Measurements from ENCODE around the gene DLGAP1.

The DLGAP1 gene

DNA sequence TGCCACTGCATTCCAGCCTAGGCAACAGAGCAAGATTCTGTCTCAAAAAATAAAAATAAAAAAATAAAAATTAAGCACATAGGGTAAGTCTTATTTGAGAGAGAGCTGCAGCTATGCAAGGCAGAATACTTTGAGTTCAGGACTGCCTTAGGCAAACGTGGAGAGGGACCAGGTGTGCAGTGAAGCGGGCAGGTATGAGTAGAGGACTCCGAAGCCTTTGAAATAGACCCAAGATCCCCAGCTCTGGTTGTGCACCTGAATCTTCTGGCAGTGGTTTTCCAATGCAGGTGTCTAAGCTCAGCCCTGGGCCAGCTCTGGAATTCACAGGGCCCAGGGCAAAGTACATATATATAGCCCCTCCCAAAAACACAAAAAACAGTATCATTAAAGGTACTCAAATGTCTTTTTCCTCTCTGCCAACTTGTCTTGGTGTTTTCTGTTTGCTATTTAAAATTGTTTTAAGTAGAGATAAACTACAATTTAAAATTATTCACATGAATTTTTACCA, 983.9 kb downstream of the DLGAP1 start:
- TF ChIP-seq, protein P1, sequence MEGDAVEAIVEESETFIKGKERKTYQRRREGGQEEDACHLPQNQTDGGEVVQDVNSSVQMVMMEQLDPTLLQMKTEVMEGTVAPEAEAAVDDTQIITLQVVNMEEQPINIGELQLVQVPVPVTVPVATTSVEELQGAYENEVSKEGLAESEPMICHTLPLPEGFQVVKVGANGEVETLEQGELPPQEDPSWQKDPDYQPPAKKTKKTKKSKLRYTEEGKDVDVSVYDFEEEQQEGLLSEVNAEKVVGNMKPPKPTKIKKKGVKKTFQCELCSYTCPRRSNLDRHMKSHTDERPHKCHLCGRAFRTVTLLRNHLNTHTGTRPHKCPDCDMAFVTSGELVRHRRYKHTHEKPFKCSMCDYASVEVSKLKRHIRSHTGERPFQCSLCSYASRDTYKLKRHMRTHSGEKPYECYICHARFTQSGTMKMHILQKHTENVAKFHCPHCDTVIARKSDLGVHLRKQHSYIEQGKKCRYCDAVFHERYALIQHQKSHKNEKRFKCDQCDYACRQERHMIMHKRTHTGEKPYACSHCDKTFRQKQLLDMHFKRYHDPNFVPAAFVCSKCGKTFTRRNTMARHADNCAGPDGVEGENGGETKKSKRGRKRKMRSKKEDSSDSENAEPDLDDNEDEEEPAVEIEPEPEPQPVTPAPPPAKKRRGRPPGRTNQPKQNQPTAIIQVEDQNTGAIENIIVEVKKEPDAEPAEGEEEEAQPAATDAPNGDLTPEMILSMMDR (IDR thresholded peaks at IDR 0.05; ENCODE audit: insufficient read depth, low read depth, low read length, missing control alignments), result no peak
- no peak overlapping the region for H3K4me3 ChIP-seq (ENCODE audit: low read depth, low read length)
- DNase-seq (ENCODE audit: low read depth), result no peak

DNA sequence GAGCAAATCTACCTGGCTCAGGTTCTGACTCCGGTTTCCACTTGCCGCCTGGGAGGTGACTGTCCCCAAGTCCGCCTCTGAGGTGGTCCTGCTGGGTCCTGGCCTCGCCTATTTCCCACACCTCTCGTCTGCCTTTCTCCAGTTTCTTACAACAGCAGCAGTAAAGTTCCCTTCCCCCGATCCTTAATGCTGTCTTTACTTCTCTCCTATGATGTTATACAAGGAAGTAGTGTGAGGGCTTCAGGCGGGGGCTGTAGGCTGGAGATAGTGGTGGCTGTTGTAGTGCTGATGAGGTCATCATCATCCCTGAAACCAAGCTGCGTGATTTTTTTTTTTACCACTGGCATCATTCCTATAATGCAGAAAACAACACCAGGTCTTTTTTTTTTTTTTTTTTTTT, 986.3 kb downstream of the DLGAP1 start:
- TF ChIP-seq, protein P1 (IDR thresholded peaks at IDR 0.05; ENCODE audit: insufficient read depth, low read depth, low read length, missing control alignments), result no peak
- H3K4me3 ChIP-seq (ENCODE audit: low read depth, low read length), result no peak overlapping the region
- DNase-seq (ENCODE audit: low read depth), result no peak

DNA sequence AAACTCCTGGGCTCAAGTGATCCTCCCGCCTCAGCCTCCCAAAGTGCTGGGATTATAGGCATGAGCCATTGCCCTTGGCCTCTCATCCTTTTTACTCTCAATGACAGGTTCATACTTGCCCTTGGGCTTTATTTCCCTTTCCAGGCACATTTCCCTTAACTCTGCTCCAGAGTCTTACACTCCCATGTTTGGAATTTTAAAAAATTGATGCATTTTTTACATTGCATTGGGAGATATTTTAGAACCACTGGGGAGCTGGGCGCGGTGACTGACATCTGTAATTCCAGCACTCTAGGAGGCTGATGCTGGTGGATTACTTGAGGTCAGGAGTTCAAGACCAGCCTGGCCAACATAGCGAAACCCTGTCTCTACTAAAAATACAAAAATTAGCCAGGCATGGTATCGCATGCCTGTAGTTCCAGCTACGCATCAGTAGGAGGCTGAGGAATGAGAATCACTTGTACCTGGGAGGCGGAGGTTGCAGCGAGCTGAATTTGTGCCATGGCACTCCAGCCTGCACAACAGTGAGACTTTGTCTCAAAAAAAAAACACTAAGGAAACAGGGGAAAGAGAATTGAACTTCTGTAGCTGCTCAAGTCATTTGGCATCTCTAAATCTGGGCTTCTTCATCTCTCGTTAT, 986.9 kb downstream of the DLGAP1 start:
- no peak for DNase-seq (ENCODE audit: low read depth)
- TF ChIP-seq, protein P1 (IDR thresholded peaks at IDR 0.05; ENCODE audit: insufficient read depth, low read depth, low read length, missing control alignments), result no peak
- no peak overlapping the region for H3K4me3 ChIP-seq (ENCODE audit: low read depth, low read length)

DNA sequence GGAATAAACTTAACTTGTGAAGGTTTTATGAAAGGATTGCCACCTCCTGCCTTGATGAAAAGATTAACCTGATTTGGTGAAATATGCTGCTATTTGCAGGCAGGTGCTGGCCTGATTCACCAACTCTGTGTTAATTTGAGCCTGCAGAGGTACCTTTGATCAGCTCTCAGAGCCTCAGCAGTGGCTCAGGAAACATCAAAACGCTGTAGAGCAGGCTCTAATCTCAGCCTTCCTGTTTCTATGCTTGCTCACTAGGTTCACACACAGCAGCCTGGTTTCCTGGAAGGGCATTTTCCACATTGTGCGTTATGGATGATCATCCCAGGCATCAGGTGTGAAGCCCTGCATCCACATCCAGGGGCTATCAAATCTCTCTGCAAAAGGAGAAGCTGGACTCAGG, 988.2 kb downstream of the DLGAP1 start:
- no peak for DNase-seq (ENCODE audit: low read depth)
- no peak overlapping the region for H3K4me3 ChIP-seq (ENCODE audit: low read depth, low read length)
- TF ChIP-seq, protein P1 (IDR thresholded peaks at IDR 0.05; ENCODE audit: insufficient read depth, low read depth, low read length, missing control alignments), result no peak

DNA sequence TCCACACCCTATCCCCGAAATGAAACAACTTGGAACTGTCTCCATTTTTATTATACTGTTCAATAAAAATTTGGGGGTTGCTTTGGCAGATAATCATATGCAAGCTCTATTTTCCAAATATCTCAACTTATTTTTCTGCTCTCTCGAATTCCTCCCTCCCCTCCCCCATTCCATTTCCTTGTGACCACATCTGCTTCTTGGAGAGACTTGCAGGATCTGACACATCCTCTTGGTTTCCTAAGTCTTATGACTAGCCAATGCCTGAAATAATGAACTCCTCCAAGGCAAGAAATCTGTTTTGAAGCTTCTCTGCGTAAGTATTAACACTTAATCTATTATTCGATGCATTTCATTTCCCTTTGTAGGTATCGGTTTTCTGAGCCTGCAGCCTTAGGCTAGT, 989.1 kb downstream of the DLGAP1 start:
- no peak for DNase-seq (ENCODE audit: low read depth)
- TF ChIP-seq, protein P1 (IDR thresholded peaks at IDR 0.05; ENCODE audit: insufficient read depth, low read depth, low read length, missing control alignments), result no peak

DNA sequence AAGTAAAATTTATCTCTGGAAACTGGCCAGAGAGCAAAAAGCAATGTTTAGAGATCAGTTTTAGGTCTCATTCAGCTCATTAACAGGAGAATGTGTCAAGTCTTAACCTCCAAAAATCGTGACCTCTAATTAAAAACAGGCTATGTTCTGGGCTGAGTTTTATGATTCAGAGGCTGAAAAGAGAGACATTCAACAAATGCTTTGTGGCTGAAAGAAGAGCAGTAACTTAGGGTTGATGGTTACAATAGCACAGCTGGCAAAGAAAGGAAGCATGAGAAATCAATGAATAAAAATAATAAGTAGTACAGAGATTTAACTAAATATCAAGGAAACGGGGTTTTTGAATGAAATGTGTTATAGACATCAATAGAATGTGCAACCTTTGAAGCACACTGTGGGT, 992.1 kb downstream of the DLGAP1 start:
- TF ChIP-seq, protein P1 (IDR thresholded peaks at IDR 0.05; ENCODE audit: insufficient read depth, low read depth, low read length, missing control alignments), result no peak
- no peak for DNase-seq (ENCODE audit: low read depth)
- no peak overlapping the region for H3K4me3 ChIP-seq (ENCODE audit: low read depth, low read length)

More for the DNA sequence above, 989.1 kb downstream of the DLGAP1 start:
- no peak overlapping the region for H3K4me3 ChIP-seq (ENCODE audit: low read depth, low read length)

DNA sequence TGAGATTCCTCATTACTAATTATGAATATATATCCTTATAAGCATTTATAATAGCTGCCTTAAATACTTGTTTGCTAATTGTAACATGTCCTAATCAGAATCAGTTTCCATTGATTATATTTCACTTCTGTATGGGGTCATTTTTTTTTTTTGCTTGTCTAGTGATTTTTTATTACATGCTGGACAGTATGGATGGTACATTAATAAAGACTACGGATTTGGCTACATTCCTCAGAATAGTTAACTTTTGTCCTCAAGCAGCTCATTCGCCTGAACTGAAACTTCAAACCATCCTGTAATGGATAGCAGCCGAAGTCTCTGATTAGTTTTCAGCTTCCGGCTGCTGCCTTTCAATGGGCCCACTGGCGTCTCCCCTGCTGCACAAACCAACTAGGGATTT, 993.4 kb downstream of the DLGAP1 start:
- no peak overlapping the region for H3K4me3 ChIP-seq (ENCODE audit: low read depth, low read length)
- TF ChIP-seq, protein P1 (IDR thresholded peaks at IDR 0.05; ENCODE audit: insufficient read depth, low read depth, low read length, missing control alignments), result no peak
- DNase-seq (ENCODE audit: low read depth), result no peak
